GM18502 (cell line): Measurements from ENCODE around the gene CCDC146.

Source experiments
- ATAC-seq: cut with Tn5 transposase; IDR thresholded peaks from one replicate; pipeline ENCODE4 v1.9.1; 2021; ENCODE audit warnings: mild to moderate bottlenecking; ENCODE audit not compliant: unreplicated experiment, poor library complexity

Gene CCDC146

DNA sequence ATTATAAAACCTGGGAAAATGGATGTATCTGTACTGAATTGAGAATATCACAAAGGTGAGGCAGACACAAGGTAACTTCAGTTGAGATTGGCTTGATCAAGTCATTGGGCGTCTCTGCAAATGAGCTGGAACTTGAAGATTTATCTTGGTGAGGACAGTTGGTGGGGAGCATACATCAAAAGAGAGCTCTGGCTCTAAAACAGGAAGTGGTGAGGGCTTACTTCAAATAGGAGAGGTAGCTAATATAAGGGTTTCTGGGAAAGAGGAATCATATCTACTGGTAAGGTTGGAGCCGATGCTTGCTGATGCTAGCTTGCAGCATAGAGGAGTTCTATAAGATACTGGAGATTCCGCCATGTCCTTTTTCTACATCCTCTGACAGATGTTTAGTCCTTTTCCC is 117.1 kb downstream of the CCDC146 start:
- ATAC-seq: no peak

DNA sequence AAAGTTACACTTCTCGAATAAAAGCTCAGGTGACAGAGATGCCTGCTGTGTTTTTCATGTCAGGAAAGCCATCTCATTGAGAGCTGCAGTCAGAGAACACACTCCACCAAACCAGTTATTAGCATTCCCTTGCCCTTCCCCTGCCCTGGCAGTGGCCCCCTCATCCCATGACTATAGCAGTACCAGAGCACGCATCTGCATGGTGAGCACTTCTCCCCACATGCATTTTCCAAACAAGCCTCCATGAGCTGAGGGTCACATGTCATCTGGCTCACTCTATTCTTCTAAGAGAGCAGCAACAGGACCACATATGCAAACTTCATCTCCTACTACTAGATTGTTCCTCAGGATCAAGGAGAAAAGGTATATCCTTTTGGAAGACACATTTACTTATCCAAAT is 119.7 kb downstream of the CCDC146 start:
- no peak for ATAC-seq

DNA sequence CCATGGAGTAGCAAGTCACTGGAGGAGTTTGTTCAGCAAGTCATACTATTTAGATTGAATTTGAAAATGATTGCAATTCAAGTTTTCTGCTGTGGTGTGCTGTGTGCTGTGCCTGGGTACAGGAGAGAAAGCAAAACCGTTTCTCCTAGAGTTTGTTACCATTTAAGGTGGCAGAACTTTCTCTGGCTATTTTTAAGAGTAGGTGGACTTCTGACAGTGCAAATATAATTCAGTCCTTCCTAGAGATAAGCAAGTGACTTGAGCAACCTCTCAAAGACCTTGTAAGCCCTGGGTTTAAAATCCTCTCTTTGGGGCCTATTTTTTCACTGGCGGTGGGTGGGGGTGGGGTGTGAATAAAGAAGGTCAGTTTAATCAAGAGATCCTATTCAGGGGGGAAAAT is 120.1 kb downstream of the CCDC146 start:
- ATAC-seq: no peak

- no peak for ATAC-seq
Measured at GRCh38 chr7:77244222-77244934, 122.0 kb downstream of the CCDC146 start.

DNA sequence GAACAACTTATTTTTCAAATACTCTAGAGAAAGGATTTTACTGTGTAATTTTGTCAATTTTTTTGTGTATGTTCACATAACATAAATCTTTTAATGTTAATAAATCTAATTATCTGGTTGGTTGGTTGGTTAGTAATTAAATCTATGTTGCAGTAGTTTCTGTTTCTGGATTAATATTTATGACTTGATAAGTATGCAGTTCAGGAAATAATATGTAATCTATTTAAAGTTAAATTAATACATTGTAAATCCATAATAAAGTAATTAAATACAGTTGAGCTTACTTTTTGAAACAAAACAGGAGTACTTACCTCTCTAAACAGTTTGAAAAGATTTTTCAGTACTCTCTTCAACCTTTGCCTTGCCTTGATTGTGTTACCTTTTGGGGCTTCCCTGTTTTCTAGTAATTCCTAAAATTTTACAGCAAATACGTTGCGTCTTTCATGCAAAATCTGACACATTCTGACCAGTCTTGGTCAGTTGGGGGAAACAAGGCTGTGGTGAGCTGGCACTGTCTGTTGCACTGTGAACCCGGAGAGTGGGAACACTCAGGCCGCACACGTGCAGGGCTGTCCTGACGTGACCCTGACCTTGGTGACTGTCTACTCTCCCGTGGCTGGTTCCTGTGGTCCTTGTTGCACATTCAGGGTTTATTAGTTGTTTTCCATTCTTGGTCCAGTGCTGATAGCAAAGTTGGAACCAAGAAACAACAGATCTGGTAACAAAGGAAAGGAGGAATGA is 122.8 kb downstream of the CCDC146 start:
- no peak for ATAC-seq

DNA sequence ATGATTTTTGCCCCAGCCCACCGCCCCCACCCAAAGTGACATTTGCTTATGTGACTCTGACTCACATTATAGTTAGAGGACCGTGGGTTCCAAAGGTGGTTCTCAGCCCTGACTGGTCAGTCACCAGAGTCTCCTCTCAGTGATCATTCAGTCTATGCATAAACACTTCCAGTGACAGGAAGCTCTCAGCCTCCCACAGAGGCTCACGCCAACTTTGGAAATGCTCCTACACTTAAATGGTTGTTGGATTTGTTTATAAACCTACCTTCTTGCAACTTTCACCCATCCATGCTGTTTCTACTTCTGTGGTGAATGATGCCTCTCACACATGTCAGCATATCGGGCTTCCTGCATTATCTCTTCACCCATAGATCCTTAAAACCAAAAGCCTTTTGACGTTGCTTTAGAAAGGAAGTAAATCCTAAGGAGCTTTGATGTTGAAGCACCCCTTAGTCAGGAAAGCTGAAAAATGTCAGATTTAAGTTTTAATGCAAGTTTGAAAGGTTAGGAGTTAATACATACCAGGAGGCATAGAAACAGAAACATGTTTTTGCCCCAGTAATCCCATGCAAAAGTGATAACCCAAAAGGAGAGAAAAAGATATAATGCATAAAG is 123.7 kb downstream of the CCDC146 start:
- ATAC-seq: no peak

DNA sequence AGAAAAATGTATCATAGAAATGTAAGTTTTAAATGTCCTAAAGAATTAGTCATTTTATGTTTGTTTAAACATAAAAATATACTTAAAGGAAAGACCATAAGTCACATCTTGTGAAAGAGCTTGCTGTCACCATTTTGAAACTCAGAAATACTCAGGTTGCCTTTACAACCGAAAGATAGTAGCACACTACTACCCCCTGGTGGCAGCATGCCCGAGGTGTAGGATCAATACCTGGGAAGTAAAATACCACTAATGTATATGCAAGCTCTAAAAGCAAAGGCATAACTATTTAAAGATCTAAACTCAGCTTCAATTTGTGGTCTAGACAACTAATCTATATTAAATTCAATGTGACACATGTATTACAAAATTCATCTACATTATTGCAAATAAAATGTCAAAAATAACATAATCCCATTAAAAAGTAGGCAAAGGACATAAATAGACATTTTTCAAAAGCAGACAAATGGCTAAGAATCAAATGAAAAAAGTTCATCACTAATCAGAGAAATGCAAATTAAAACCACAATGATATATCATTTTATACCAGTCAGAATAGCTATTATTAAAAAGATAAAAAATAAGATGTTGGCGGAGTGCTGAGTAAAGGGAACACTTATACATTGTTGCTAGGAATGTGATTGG is 124.9 kb downstream of the CCDC146 start:
- ATAC-seq: peak; percentile 83

DNA sequence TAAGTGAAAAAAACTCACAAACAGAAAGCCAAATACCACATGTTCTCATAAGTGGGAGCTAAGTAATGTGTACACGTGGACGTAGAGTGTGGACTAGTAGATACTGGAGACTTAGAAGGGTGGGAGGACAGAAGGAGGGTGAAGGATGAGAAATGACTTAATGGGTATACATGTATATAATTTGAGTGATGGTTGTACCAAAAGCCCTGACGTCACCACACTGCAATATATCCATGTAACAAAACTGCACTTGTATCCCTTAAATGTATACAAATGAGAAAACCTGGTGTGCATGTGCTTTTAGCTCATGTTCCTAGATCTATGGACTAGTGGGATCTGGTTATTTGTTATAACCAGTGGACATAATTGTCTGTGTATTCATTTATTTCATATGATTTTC is 125.7 kb downstream of the CCDC146 start:
- no peak for ATAC-seq

DNA sequence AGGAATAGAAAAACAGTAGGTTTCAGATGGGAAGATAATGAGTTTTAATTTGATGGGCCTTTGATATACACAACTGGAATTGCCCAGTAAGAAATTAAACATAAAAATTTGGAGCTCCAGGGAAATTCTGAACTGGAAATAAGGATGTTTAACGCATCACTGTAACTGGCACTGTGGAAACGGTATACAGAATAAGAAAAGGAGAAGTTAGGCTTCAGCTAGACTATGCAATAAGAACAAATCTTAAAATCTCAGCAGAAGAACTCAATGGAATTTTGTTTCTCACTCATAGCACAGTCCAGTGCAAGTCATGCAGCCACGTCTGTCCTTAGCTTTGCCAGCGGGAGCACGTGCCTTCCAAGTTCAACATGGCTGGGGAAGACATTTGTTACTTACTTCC is 130.1 kb downstream of the CCDC146 start:
- ATAC-seq: no peak

DNA sequence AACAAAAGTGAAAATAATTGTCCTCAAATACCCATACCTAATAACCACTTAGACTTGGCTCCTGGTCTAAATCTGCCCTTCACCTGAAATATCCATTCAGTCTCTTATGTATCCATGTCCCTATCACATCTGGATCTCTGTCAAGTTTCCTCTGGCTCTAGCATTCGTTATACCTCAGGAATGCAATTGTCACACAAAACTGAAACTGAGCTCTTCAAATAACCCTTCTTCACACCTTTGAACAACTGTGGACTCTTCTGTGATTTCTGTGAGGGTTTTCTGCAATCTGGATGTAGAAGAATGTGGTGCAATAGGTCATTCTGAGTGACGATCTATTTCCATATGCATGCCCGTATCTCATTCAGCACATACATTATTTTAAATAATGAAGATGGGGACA is 130.7 kb downstream of the CCDC146 start:
- no peak for ATAC-seq

- no peak for ATAC-seq
Measured at GRCh38 chr7:77254429-77254828, 132.0 kb downstream of the CCDC146 start.

DNA sequence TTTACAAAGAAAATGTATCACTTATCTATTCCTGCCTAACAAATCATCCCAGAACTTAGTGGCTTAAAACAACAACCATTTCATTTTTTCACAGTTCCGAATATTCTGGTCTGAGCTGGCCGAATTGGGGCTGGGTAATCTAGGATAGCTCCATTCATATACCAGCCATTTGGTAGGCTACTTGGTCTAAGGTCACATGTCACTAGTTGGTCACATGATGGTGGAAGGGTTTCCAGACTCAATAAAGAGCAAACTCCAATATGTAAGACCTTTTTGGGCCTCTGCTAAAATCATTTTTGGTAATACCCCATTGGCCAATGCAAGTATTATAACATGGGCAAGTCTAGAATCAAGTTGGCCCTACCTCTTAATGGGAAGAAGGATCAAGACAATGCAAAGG is 132.5 kb downstream of the CCDC146 start:
- no peak for ATAC-seq

GRCh38 chr7:77258014-77258413 is 135.6 kb downstream of the CCDC146 start:
- ATAC-seq: no peak

- ATAC-seq: no peak
Measured at GRCh38 chr7:77258593-77258992, 136.2 kb downstream of the CCDC146 start.

- ATAC-seq: no peak
Measured at GRCh38 chr7:77262316-77262715, 139.9 kb downstream of the CCDC146 start.

- ATAC-seq: no peak
Measured at GRCh38 chr7:77265666-77266065, 143.3 kb downstream of the CCDC146 start.

DNA sequence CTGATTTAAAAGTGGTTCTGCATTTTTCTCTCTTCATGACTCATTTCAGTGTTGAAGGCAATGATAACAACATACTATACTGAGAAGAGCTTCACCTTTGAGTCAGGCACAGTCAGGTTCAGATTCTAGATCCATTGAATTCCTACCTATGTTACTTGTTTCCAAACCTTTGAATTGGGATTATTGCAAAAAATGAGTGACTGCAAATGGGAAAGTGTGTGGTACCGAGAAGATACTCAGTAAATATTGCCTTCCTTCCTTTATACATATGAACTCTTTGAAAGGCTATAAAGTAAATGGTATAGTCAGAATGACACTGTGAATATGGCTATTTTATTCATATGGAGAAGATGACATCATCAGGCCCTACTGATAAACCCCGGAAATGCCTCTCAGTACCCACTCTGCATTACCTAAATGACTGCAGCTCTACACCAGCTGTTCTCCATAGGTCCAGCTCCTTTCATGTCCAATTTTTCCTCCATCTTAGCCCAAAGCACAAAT is 143.9 kb downstream of the CCDC146 start:
- ATAC-seq: peak; percentile 96

DNA sequence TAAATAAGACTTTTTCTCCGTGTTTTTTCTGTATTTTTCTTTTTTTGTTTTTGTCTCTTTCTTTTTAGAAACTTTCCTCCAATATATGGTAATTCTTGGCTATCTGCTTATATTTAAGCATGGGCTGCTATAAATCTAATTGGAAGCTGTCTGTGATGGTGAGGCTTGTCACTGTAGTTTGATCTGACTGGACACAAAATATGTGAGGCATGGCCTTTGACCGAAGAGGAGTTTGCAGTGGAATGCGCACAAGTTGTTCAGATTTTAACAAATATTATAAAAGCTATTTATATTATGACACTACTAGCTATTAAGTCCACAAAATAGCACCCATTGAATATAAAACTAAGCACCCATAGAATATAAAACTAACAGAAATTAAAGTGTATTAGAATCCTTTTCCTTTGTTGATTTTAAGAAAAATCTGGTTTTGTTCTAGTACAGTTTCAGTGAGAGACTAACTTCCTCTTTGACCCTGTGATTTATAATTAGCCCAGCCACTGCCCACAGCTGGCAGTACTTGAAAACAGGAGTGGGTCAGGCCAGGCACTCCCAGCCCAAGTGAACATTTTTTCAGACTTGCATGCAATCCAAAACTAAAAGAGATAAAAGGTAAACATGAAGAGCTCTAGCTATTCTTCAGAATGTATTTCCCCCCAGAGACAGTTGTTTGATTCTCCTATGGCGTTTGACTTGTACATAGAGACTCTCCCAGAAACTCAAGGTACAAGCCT is 147.1 kb downstream of the CCDC146 start:
- ATAC-seq: peak; percentile 69

DNA sequence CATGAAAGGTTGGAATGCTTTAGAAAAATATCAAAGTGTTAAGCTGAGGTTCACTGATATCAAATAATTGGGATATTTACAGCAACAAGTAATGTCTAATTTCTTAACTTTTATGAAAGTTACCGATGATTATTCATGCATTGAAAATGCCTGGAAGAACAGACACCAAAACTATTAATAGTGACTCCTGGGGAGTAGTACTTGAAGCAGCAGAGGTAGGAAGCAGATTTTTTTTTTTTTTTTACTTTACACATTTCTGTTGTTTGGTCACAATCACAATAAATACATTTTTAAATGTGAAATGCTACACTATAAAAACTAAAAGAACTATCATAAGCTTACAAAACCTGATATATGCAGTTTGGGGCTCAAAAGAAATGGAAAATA is 147.7 kb downstream of the CCDC146 start:
- ATAC-seq: no peak

GRCh38 chr7:77271766-77272165 is 149.4 kb downstream of the CCDC146 start:
- ATAC-seq: no peak
